HG02623 (cell line): ENCODE data around the gene SMPD4.
"Not testable (repeated sequence)": the region's sequence is repeated elsewhere in the genome, so short reads cannot be mapped to it uniquely, and the experiment has no call there.

Experiments used
- ATAC-seq: cut with Tn5 transposase; IDR thresholded peaks from one replicate; pipeline ENCODE4 v1.9.1; 2021; ENCODE audit warnings: moderate library complexity; ENCODE audit not compliant: unreplicated experiment

SMPD4 gene

GRCh38 chr2:130181325-130181879, at the start of gene SMPD4:
SMPD4 (minus strand) TSS chr2:130181602; CDS start chr2:130176592, 5,010 bp downstream.
- peak; percentile 50 for ATAC-seq

GRCh38 chr2:130230907-130231306, 49.5 kb upstream of the SMPD4 start:
- ATAC-seq = not testable (repeated sequence)

- ATAC-seq = not testable (repeated sequence)
Measured at GRCh38 chr2:130230376-130230775, 49.0 kb upstream of the SMPD4 start.

GRCh38 chr2:130229161-130229510, 47.7 kb upstream of the SMPD4 start:
- ATAC-seq = peak; percentile 80

DNA sequence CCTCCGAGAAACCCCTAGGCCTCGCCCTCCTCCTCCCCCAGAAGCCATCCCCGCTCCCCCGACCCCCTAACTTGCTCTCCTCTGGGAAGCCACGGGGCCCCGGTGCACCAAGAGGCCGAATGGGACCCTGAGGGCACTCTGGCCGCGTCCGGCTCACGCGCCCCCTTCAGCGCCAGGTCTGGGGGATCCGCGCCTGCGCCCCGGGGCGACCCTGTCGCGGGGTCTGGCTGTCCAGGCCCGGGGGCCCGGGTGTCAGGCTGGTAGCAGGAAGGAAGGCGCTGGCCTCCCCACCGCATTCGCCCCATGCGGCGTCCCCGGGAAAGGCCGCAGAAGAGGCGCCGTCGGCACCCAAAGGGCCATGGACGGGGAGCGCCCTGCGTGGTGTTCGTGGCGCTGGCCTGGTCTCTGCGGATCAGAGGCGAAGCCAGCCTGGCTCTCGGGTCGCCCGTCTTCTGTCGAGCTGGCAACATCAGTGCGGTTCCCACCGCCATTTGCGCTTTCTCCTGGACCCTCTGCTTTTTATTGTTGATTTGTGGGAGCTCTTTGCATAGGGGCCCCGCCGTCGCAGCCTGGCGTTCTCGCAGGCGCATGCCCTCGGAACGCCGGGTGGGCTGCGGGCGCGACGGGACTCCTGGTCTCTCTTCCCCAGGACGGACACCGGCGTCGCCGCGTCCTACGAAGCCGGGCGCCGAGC, 47.2 kb upstream of the SMPD4 start:
- not testable (repeated sequence) for ATAC-seq

- not testable (repeated sequence) for ATAC-seq
Measured at GRCh38 chr2:130228005-130228404, 46.6 kb upstream of the SMPD4 start.

GRCh38 chr2:130222523-130222922, 41.1 kb upstream of the SMPD4 start:
- peak; percentile 95 for ATAC-seq

- ATAC-seq = not testable (repeated sequence)
Measured at GRCh38 chr2:130220505-130220904, 39.1 kb upstream of the SMPD4 start.

DNA sequence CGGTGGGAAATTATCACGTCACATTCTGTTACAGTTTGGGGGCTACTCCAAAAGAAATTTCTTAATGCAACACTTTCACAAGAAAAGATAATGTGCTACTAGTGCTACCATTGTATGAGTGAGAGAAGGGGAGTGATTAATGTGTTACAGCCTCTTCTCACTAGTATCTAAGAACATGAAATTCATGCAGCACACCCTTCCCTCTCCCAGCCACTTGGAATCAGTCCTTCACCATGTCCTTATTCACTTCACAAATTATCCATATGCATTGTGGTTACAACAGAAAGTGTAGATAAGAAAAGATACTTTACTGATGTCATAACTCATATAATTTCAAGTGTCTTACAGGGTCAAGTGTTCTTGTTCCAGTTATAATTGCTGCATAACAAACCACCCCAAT, 37.7 kb upstream of the SMPD4 start:
- not testable (repeated sequence) for ATAC-seq

- ATAC-seq = not testable (repeated sequence)
Measured at GRCh38 chr2:130207051-130207450, 25.6 kb upstream of the SMPD4 start.

- ATAC-seq = not testable (repeated sequence)
Measured at GRCh38 chr2:130203150-130203549, 21.7 kb upstream of the SMPD4 start.

DNA sequence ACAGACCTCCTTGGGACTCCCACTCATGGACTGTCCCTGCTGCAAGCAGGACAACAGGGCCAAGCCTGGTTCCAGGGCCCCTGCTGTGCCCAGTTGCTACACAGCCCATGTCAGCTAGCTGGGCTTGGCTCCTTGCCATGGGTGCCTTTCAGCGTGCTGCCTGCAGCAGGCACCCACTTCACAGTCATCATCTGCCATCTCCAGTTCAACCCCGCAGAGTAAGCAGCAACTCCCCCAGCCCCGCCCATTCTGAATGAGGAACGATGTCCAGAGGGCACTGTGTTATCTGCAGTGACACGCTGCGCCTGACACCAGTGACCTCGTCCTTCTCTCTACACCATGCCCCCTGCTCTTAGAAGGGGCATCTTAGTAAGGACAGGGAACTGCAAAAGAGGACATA, 21.1 kb upstream of the SMPD4 start:
- ATAC-seq = not testable (repeated sequence)

- no peak for ATAC-seq
Measured at GRCh38 chr2:130198343-130198742, 16.9 kb upstream of the SMPD4 start, which contains the start of gene TUBA3E. TUBA3E (minus strand) TSS chr2:130198439; CDS start chr2:130198360, 79 bp downstream.

GRCh38 chr2:130196052-130196451, 14.7 kb upstream of the SMPD4 start:
- not testable (repeated sequence) for ATAC-seq

- not testable (repeated sequence) for ATAC-seq
Measured at GRCh38 chr2:130195089-130195635, 13.8 kb upstream of the SMPD4 start.

DNA sequence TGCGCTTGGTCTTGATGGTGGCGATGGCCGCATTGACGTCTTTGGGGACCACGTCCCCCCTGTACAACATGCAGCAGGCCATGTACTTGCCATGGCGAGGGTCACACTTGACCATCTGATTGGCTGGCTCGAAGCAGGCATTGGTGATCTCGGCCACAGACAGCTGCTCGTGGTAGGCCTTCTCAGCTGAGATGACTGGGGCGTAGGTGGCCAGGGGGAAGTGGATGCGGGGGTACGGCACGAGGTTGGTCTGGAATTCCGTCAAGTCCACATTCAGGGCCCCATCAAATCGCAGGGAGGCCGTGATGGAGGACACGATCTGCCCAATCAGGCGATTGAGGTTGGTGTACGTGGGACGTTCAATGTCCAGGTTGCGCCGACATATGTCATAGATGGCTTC, 12.4 kb upstream of the SMPD4 start:
- not testable (repeated sequence) for ATAC-seq

- not testable (repeated sequence) for ATAC-seq
Measured at GRCh38 chr2:130192451-130192850, 11.0 kb upstream of the SMPD4 start.

DNA sequence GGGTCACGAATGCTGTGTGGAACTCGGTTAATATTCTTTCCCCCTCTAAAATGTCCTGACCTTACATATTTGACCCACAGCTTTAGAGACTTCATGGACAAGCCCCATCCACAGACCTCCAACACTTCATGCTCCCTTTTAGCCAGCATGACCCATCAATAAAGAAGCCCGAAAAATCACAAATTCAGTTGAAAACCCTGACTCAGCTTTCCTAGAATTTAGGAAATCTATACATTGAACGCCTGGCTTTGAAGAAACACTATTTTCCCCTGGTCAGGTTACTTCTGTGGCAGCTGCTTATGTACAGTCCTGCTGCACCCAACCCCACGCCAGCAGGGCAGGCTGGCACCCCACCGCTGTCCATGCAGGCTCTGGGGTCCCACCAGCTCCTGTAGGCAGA, 9.9 kb upstream of the SMPD4 start:
- not testable (repeated sequence) for ATAC-seq

DNA sequence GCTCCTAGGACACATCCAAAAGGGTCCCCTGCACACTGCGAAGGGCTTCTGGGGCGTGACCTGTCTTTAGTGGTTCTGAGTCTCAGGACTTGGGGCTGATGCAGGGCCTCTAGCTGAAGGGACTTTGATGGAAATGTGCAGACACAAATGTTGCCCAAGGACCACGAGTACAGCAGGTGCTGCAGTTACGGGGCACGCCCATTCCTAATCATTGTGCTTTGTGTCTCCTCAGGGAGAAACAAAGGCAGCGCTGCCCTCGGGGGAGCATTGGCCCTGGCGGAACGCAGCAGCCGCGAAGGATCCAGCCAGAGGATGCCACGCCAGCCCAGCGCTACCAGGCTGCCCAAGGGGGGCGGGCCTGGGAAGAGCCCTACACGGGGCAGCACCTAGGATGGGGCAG, 8.8 kb upstream of the SMPD4 start:
- ATAC-seq = no peak

DNA sequence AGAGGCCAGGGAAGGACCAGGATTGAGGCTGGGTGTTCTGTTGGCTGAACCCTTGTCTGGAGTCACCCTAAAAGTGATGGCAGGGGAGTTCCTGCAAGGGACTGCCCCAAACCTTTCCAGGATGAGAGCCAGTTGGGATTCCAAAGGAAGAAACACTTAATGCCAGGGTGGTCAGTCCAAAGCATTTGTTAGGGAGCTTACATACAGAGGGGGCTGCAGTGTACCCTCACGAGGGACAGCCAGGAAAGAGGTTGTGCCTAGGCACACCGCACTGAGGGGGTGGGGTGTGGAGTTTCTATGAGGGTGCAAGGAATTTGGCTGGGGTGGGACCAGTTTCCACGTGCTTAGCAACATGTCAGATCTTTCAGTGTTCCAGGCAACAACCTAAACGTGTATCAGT, 7.6 kb upstream of the SMPD4 start:
- not testable (repeated sequence) for ATAC-seq

- not testable (repeated sequence) for ATAC-seq
Measured at GRCh38 chr2:130187859-130188792, 6.7 kb upstream of the SMPD4 start.
